HG03432 (cell line): ENCODE data around the gene GCSH.

Experiments
- ATAC-seq: cut with Tn5 transposase; IDR thresholded peaks from one replicate; pipeline ENCODE4 v1.9.1; 2021; ENCODE audit warnings: mild to moderate bottlenecking, moderate library complexity; ENCODE audit not compliant: unreplicated experiment

Gene GCSH

GRCh38 chr16:81105946-81106345 is 9.8 kb upstream of the GCSH start:
- ATAC-seq = no peak

- no peak for ATAC-seq
Measured at GRCh38 chr16:81101702-81102101, 5.5 kb upstream of the GCSH start.

GRCh38 chr16:81099958-81100357 is 3.8 kb upstream of the GCSH start:
- ATAC-seq = no peak

- ATAC-seq = no peak
Measured at GRCh38 chr16:81097230-81097629, 1.0 kb upstream of the GCSH start.

- no peak for ATAC-seq
Measured at GRCh38 chr16:81096715-81097208, 567 bp upstream of the GCSH start.

- peak; percentile 6 for ATAC-seq
Measured at GRCh38 chr16:81095653-81095952, 592 bp downstream of the GCSH start.

- ATAC-seq = no peak
Measured at GRCh38 chr16:81094771-81095251, 1.4 kb downstream of the GCSH start.

GRCh38 chr16:81088836-81089235 is 7.4 kb downstream of the GCSH start:
- no peak for ATAC-seq

- ATAC-seq = no peak
Measured at GRCh38 chr16:81081014-81081413, 15.2 kb downstream of the GCSH start.

GRCh38 chr16:81080233-81080632 is 16.0 kb downstream of the GCSH start:
- ATAC-seq = no peak

GRCh38 chr16:81077076-81077940 is 18.9 kb downstream of the GCSH start, which contains the start of gene C16orf46:
C16orf46 (minus strand) TSS chr16:81077238; CDS start chr16:81063955, 13,283 bp downstream.
- ATAC-seq = peak; percentile 97

GRCh38 chr16:81076566-81077075 is 19.6 kb downstream of the GCSH start:
- peak; percentile 86 for ATAC-seq

- ATAC-seq = no peak
Measured at GRCh38 chr16:81073560-81074330, 22.4 kb downstream of the GCSH start.

- no peak for ATAC-seq
Measured at GRCh38 chr16:81071805-81072204, 24.4 kb downstream of the GCSH start.

- no peak for ATAC-seq
Measured at GRCh38 chr16:81070979-81071378, 25.2 kb downstream of the GCSH start.

- no peak for ATAC-seq
Measured at GRCh38 chr16:81069063-81069462, 27.1 kb downstream of the GCSH start.

- ATAC-seq = no peak
Measured at GRCh38 chr16:81067166-81067565, 29.0 kb downstream of the GCSH start.

GRCh38 chr16:81066681-81067080 is 29.5 kb downstream of the GCSH start:
- no peak for ATAC-seq

GRCh38 chr16:81061871-81062608 is 34.2 kb downstream of the GCSH start:
- ATAC-seq = no peak

GRCh38 chr16:81061307-81061640 is 34.9 kb downstream of the GCSH start:
- ATAC-seq = no peak
